Astrocyte of the hippocampus (primary cell): Measurements from ENCODE around the gene MYH2.
"Not testable (repeated sequence)": the region's sequence is repeated elsewhere in the genome, so short reads cannot be mapped to it uniquely, and the experiment has no call there.

Experiments
- DNase-seq: peaks from one replicate; pipeline ENCODE4 v3.0.0; 2011; ENCODE audit warnings: low read depth, low spot score

The MYH2 gene

GRCh38 chr17:10549096-10549842 is at the start of gene MYH2:
Gene MYH2, minus strand, starts transcription at chr17:10549658. Its CDS starts 1,738 bp downstream, at chr17:10547920.
- no peak for DNase-seq

- DNase-seq: no peak
These were observed 49.2 kb upstream of the MYH2 start for GRCh38 chr17:10598621-10599020.

GRCh38 chr17:10589553-10590145 is 40.2 kb upstream of the MYH2 start:
- no peak for DNase-seq

- DNase-seq: no peak
These were observed 36.1 kb upstream of the MYH2 start for GRCh38 chr17:10585529-10585928.

GRCh38 chr17:10583834-10584233 is 34.4 kb upstream of the MYH2 start:
- DNase-seq: no peak

DNA sequence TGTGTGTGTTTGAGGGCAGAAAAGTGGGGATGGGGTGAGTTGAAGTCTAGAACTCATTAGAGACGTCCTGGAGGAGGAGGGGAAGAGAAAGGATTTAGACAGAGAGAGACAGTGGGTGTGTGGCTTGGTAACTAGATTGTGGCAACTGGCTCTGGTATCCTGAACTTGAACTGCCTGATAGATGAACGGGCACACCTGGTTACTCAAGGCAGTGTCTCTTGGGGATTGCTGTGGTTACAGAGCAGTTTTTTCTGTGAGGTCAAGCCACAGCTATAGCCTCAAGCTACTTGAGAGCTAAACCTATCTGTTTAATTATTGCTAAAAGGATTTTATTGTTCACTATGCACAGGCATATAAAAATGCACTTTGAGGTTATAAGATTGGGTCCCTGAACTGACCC is 29.8 kb upstream of the MYH2 start:
- DNase-seq: no peak

GRCh38 chr17:10574324-10574723 is 24.9 kb upstream of the MYH2 start:
- no peak for DNase-seq

DNA sequence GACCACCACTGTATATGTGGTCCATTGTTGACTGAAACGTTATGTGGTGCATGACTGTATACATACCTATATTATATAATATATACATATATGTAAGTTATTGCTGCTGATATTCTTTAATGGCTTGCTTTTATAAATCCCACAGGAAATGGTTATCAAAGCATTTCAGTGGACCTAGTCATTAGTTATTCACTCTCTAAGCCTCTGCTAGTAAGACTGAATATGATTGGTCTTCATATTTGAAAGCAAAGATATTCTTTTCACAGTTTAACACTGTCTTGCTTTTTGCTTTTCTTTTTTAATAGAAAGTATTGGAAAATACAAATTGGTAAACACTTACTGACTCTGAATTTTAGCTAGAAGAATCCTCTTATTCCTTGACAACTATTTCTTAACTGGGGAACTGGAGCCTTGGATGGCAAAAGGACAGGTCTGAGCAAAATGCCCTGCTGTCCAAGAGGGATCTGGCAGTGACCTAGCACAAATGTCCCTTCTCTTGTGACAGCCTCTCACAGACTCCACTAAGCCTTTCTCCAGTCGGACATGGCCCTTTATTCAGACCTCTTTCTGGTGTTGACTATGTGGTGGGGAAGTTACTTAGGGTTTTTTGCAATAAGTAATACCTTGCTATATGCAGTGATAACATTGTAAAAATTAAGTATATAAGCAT is 14.7 kb upstream of the MYH2 start:
- DNase-seq: no peak

- no peak for DNase-seq
These were observed 8.6 kb upstream of the MYH2 start for GRCh38 chr17:10558049-10558448.

- no peak for DNase-seq
These were observed 8.0 kb upstream of the MYH2 start for GRCh38 chr17:10557422-10557821.

- no peak for DNase-seq
These were observed 7.0 kb upstream of the MYH2 start for GRCh38 chr17:10556301-10557005.

GRCh38 chr17:10550014-10550413 is 556 bp upstream of the MYH2 start:
- no peak for DNase-seq

- DNase-seq: no peak
These were observed 2.1 kb downstream of the MYH2 start for GRCh38 chr17:10547351-10547750.

- not testable (repeated sequence) for DNase-seq
These were observed 6.0 kb downstream of the MYH2 start for GRCh38 chr17:10543486-10543885.

DNA sequence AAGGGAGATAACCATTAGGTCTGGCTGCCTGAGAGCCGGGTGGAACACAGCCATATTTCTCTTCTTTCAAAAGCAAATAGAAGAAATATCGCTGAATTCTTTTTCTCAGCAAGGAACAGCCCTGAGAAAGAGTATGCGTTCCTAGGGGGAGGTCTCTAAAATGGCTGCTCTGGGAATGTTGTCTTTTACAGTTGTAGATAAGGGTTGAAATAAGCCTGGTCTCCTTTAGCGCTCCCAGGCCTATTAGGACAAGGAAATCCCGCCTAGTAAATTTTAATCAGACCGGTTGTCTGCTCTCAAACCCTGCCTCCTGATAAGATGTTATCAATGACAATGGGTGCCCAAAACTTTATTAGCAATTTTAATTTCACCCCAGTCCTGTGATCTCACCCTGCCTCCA is 8.3 kb downstream of the MYH2 start:
- not testable (repeated sequence) for DNase-seq

- DNase-seq: no peak
These were observed 17.4 kb downstream of the MYH2 start for GRCh38 chr17:10532026-10532425.

DNA sequence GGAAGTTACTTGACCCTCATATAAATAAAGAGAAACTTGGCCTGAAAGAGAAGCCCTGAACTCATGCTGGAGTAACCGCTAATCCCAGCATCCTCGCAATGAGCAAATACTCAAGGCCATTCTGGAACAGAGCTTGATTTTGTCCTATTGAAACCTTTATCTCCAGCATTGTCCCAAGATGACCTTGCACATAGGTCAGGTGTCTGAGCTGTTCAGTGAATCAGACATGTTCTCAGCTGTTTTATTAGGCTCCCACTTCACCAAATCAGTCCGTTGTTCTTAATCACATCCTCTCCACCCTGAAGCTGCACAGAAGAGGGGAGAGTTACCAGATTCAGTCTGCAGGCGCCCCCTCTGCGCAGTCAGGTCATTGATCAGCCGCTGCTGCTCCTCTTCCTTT is 22.0 kb downstream of the MYH2 start:
- DNase-seq: no peak

DNA sequence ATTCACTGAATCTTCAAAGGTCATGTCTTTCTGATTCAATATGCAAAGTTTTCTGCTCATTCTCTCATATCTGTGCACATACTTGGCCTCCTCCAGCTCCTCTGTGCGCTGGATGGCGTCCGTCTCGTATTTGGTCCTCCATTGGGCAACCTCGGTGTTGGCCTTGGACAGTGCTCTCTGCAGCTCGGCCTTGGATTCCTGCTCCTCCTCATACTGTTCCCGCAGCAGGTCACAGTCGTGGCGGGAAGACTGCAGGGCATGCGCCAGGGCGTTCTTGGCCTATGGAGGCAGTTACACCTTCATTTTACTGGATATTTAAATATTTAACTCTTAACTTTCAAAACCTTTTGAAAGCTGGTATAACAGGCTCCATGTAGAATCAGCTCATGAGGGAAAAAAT is 22.9 kb downstream of the MYH2 start:
- DNase-seq: no peak

GRCh38 chr17:10523064-10523463 is 26.4 kb downstream of the MYH2 start:
- DNase-seq: no peak

- no peak for DNase-seq
These were observed 27.5 kb downstream of the MYH2 start for GRCh38 chr17:10521949-10522348.

- no peak for DNase-seq
These were observed 31.0 kb downstream of the MYH2 start, which contains the start of gene MYH1 for GRCh38 chr17:10518271-10519037. Gene MYH1, minus strand, starts transcription at chr17:10518542. Its CDS starts 1,900 bp downstream, at chr17:10516642.
